ENCODE data around the gene MSRB3.

The MSRB3 gene

DNA sequence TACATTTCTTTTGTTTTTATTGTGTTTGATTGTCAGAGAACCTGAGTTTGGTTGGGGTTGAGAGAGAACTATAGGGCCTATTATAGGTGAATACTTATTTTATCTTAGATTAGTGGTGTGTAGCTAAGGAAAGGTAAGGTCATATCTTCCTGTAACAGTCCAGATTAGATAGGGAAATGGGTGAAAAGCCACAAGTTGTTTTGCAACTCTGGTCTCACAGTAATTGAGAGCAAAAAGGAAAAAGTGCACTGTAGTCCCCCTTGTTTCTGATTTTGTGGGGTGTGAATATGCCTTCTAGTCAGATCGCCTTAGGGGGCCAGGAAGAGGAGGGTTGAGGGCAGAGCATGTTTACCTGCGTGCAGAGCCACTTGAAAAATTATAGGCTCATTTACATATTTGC lies 8.9 kb downstream of the MSRB3 start:
- no peak overlapping the region for H3K4me3 ChIP-seq (ENCODE audit: low read length)
- TF ChIP-seq, protein P1, sequence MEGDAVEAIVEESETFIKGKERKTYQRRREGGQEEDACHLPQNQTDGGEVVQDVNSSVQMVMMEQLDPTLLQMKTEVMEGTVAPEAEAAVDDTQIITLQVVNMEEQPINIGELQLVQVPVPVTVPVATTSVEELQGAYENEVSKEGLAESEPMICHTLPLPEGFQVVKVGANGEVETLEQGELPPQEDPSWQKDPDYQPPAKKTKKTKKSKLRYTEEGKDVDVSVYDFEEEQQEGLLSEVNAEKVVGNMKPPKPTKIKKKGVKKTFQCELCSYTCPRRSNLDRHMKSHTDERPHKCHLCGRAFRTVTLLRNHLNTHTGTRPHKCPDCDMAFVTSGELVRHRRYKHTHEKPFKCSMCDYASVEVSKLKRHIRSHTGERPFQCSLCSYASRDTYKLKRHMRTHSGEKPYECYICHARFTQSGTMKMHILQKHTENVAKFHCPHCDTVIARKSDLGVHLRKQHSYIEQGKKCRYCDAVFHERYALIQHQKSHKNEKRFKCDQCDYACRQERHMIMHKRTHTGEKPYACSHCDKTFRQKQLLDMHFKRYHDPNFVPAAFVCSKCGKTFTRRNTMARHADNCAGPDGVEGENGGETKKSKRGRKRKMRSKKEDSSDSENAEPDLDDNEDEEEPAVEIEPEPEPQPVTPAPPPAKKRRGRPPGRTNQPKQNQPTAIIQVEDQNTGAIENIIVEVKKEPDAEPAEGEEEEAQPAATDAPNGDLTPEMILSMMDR (conservative IDR thresholded peaks at IDR 0.05; ENCODE audit: low read length), result no peak
- DNase-seq (ENCODE audit: low read depth), result no peak

DNA sequence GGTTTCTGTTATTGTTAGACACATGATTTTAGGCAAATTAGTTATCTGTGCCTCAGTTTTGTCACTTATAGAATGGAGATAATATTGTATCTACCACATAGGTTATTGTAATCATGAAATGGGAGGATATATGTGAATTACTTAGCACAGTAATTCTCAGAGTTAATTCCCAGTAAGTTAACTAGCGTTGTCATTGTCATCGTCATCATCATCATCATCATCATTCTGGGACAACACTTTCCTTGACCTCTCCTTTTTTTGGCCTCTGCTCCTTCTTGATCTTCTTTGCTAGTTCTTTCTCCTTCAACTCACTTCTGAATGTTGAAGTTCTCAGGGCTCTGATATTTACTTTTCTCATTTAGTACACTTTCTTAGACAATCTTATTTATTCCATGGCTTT lies 13.8 kb downstream of the MSRB3 start:
- TF ChIP-seq, protein P1 (conservative IDR thresholded peaks at IDR 0.05; ENCODE audit: low read length), result no peak
- DNase-seq (ENCODE audit: low read depth), result no peak

DNA sequence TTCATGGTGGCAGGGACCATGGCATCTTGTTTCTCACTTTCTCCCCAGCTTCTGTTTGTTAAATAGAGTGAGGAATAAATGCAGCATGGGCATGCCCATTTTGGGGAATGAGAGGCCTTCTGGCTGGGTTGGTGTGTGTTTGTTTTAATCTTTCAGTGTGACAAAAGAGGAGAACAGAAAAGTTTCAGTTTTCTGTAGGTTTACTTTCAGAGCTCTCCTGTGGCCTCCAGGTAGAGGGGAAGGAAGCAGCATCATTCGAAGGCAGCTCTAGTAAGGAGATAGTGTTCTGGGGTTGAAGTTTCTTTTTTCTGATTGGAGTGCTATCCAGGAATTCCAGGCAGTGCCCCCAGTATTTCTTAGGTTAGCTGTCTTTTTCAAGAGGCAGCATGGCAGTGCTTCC lies 15.3 kb downstream of the MSRB3 start:
- no peak for DNase-seq (ENCODE audit: low read depth)
- H3K4me3 ChIP-seq (ENCODE audit: low read length), result no peak overlapping the region
- TF ChIP-seq, protein P1 (conservative IDR thresholded peaks at IDR 0.05; ENCODE audit: low read length), result no peak

More for the DNA sequence above, 13.8 kb downstream of the MSRB3 start:
- H3K4me3 ChIP-seq (ENCODE audit: low read length), result no peak overlapping the region

- TF ChIP-seq, protein P1 (conservative IDR thresholded peaks at IDR 0.05; ENCODE audit: low read length), result no peak
- no peak overlapping the region for H3K4me3 ChIP-seq (ENCODE audit: low read length)
- DNase-seq (ENCODE audit: low read depth), result no peak
These were observed 16.3 kb downstream of the MSRB3 start for GRCh38 chr12:65294641-65295262.

- DNase-seq (ENCODE audit: low read depth), result no peak
- TF ChIP-seq, protein P1 (conservative IDR thresholded peaks at IDR 0.05; ENCODE audit: low read length), result no peak
- H3K4me3 ChIP-seq (ENCODE audit: low read length), result no peak overlapping the region
These were observed 18.2 kb downstream of the MSRB3 start for GRCh38 chr12:65296508-65297265.

DNA sequence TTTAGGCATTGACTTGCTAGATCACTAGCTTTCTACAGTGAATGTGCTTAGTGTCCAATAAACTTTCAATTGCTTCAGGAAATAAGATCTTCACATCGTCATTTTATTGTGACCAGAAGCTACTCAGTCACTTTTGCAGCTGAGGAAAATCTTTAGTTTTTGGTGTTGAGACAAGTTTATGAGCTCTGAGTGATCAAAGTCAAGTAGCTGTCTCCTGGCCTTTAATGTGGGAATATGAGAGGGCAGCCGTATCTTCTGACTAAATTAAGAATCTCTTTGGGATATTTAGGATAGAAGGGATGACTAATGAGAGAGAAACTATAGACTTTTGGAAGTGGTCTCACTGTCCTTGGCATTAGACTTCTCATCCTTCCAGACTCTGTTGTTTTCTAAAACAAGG lies 21.6 kb downstream of the MSRB3 start:
- TF ChIP-seq, protein P1 (conservative IDR thresholded peaks at IDR 0.05; ENCODE audit: low read length), result no peak

More for the DNA sequence above, 21.6 kb downstream of the MSRB3 start:
- H3K4me3 ChIP-seq (ENCODE audit: low read length), result no peak overlapping the region
- no peak for DNase-seq (ENCODE audit: low read depth)

Data from AG10803 (cell line).